Hematopoietic multipotent progenitor cell treated with erythropoietin and hydrocortisone succinate and interleukin-3 and kit ligand, for 8 days (in vitro differentiated cells): Measurements from ENCODE around the gene TCOF1.

ENCODE experiments used
- DNase-seq: peaks from one replicate; pipeline ENCODE4 v3.0.0-alpha.2; 2015

Gene TCOF1

GRCh38 chr5:150431574-150431973 lies 74.1 kb downstream of the TCOF1 start:
- no peak for DNase-seq

- no peak for DNase-seq
Observed at GRCh38 chr5:150434464-150434863, 77.0 kb downstream of the TCOF1 start.

- DNase-seq = peak; percentile 88
Observed at GRCh38 chr5:150436141-150436680, 78.7 kb downstream of the TCOF1 start.

- peak; percentile 36 for DNase-seq
Observed at GRCh38 chr5:150438873-150439546, 81.5 kb downstream of the TCOF1 start.

GRCh38 chr5:150440948-150441812 lies 83.7 kb downstream of the TCOF1 start:
- peak; percentile 42 for DNase-seq

GRCh38 chr5:150441813-150442698 lies 84.6 kb downstream of the TCOF1 start:
- peak; percentile 24 for DNase-seq

- DNase-seq = no peak
Observed at GRCh38 chr5:150442699-150443080, 85.2 kb downstream of the TCOF1 start.

- peak; percentile 24 for DNase-seq
Observed at GRCh38 chr5:150443242-150444075, 86.0 kb downstream of the TCOF1 start.

- DNase-seq = no peak
Observed at GRCh38 chr5:150444770-150445169, 87.3 kb downstream of the TCOF1 start.

GRCh38 chr5:150446088-150446487 lies 88.6 kb downstream of the TCOF1 start:
- DNase-seq = no peak

GRCh38 chr5:150446583-150446982 lies 89.1 kb downstream of the TCOF1 start:
- no peak for DNase-seq

- no peak for DNase-seq
Observed at GRCh38 chr5:150447188-150447587, 89.7 kb downstream of the TCOF1 start.

- peak; percentile 49 for DNase-seq
Observed at GRCh38 chr5:150448334-150448733, 90.8 kb downstream of the TCOF1 start.

GRCh38 chr5:150448952-150449516 lies 91.5 kb downstream of the TCOF1 start:
- DNase-seq = peak; percentile 36
